HCT116 (cell line): ENCODE results near the gene PDGFA. TPM values are rescaled to one million over a fixed set of nuclear protein-coding genes. Genes with fewer than 3 reads are reported as not detected.

Experiments
- ATAC-seq: fragments of 200-7000 bp; cut with Tn5 transposase; 2 replicates; pipeline ENCODE4 v1.9.1; 2020; ENCODE audit warnings: mild to moderate bottlenecking, moderate library complexity
- BruUV-seq: library from RNA; stranded (reverse); fragments of 400-500 nt; replicated peaks from 2 replicates; lab custom pipeline; 2021; lab: Mats Ljungman, UMichigan
- CTCF ChIA-PET: fragments of 300-600 bp; sonication (Branson Sonifier 250); formaldehyde crosslinking; loops from one replicate; lab custom pipeline; 2021; ENCODE audit warnings: antibody characterized with exemption; lab: Charles Lee
- POLR2A ChIA-PET: fragments of 300-600, 350-600 bp; sonication (Branson Sonifier 250); formaldehyde crosslinking; loops from one replicate; lab custom pipeline; 2021; ENCODE audit warnings: antibody characterized with exemption; lab: Charles Lee
- RAD21 ChIA-PET, 2 experiments: fragments of 300-600 bp; sonication (Branson Sonifier 250); formaldehyde crosslinking; loops; one replicate each; lab custom pipeline; 2023; ENCODE audit warnings: low total read pairs in 2 of 2; ENCODE audit not compliant: uncharacterized antibody in 2 of 2, unreplicated experiment in 2 of 2, low non-redundant PET in 1 of 2; lab: Charles Lee
- DNase-seq: peaks from one replicate; pipeline ENCODE4 v3.0.0-alpha.2; 2010; ENCODE audit warnings: low read depth, low spot score
- H2AFZ ChIP-seq: fragments of 200-600 bp; shearing (Covaris generic), sonication (generic); 2 replicates; pipeline ENCODE4 v1.6.1; 2017; ENCODE audit warnings: low read depth, mixed run types, mixed read lengths, antibody characterized with exemption, low read length; ENCODE audit not compliant: poor library complexity, severe bottlenecking
- H3K27ac ChIP-seq: 2 replicates; pipeline ENCODE4 v1.5.1; 2012; ENCODE audit warnings: low read depth, low read length
- H3K27me3 ChIP-seq: fragments of 200-600 bp; sonication (generic); 2 replicates; pipeline ENCODE4 v1.6.1; 2016; ENCODE audit warnings: mixed run types, low read length, mixed read lengths; ENCODE audit not compliant: insufficient read depth
- H3K36me3 ChIP-seq, 2 experiments: fragments of 200-500 bp in 1 of 2; fragments of 200-600 bp in 1 of 2; sonication (Bioruptor generic) in 1 of 2; sonication (generic) in 1 of 2; 2 replicates each; pipeline versions ENCODE4 v1.5.1 to v1.6.1; 2014 to 2016; ENCODE audit warnings: low read length in 2 of 2, inconsistent platforms in 1 of 2, mixed read lengths in 1 of 2, mixed run types in 1 of 2; ENCODE audit not compliant: insufficient read depth in 2 of 2, control insufficient read depth in 1 of 2
- H3K4me1 ChIP-seq, 2 experiments: fragments of 200-600 bp in 1 of 2; sonication (generic) in 1 of 2; 2 replicates each; pipeline versions ENCODE4 v1.5.1 to v1.6.1; 2012 to 2017; ENCODE audit warnings: low read length in 2 of 2, inconsistent platforms in 1 of 2, mild to moderate bottlenecking in 1 of 2, mixed read lengths in 1 of 2, mixed run types in 1 of 2, moderate library complexity in 1 of 2; ENCODE audit not compliant: insufficient read depth in 2 of 2, control insufficient read depth in 1 of 2
- H3K4me2 ChIP-seq: fragments of 200-600 bp; sonication (generic); 2 replicates; pipeline ENCODE4 v1.6.1; 2017; ENCODE audit warnings: mixed run types, low read length, mixed read lengths
- H3K4me3 ChIP-seq, 2 experiments: fragments of 200-600 bp in 1 of 2; sonication (generic) in 1 of 2; replicated peaks in 1 of 2; 2 replicates each; pipeline ENCODE4 v1.5.1; 2011 to 2016; ENCODE audit warnings: low read length in 2 of 2, control low read depth in 1 of 2, low read depth in 1 of 2, mild to moderate bottlenecking in 1 of 2, mixed read lengths in 1 of 2, mixed run types in 1 of 2
- H3K79me2 ChIP-seq: fragments of 200-600 bp; sonication (generic); 2 replicates; pipeline ENCODE4 v1.6.1; 2017; ENCODE audit warnings: mild to moderate bottlenecking, mixed run types, low read length, moderate library complexity, mixed read lengths; ENCODE audit not compliant: insufficient read depth
- H3K9ac ChIP-seq: fragments of 200-600 bp; sonication (generic); 2 replicates; pipeline ENCODE4 v1.6.1; 2016; ENCODE audit warnings: low read length, mixed read lengths
- H3K9me2 ChIP-seq: fragments of 200-600 bp; sonication (generic), shearing (Covaris generic); 2 replicates; pipeline ENCODE4 v1.6.1; 2017; ENCODE audit warnings: mixed run types, mild to moderate bottlenecking, moderate library complexity; ENCODE audit not compliant: insufficient read depth
- H3K9me3 ChIP-seq, 2 experiments: fragments of 200-500 bp in 1 of 2; fragments of 200-600 bp in 1 of 2; sonication (Bioruptor generic) in 1 of 2; sonication (generic) in 1 of 2; 2 replicates each; pipeline ENCODE4 v1.6.1; 2014 to 2017; ENCODE audit warnings: low read length in 2 of 2, mixed read lengths in 2 of 2, inconsistent platforms in 1 of 2, low read depth in 1 of 2, mild to moderate bottlenecking in 1 of 2, mixed run types in 1 of 2, moderate library complexity in 1 of 2; ENCODE audit not compliant: control insufficient read depth in 1 of 2, insufficient read depth in 1 of 2
- H4K20me1 ChIP-seq: fragments of 200-600 bp; sonication (generic), shearing (Covaris generic); 2 replicates; pipeline ENCODE4 v1.6.1; 2017; ENCODE audit warnings: mixed run types, mild to moderate bottlenecking, moderate library complexity; ENCODE audit not compliant: insufficient read depth
- CBX3 ChIP-seq: IDR thresholded peaks from 2 replicates; pipeline ENCODE4 v1.6.1; 2012; ENCODE audit warnings: low read depth
- ELF1 ChIP-seq: IDR thresholded peaks from 2 replicates; pipeline ENCODE4 v1.6.1; 2012; ENCODE audit warnings: low read depth, borderline replicate concordance
- EZH2 ChIP-seq: fragments of 200-600 bp; sonication (generic); IDR thresholded peaks from 2 replicates; pipeline ENCODE4 v1.6.1; 2017; ENCODE audit warnings: antibody characterized with exemption, mixed run types
- POLR2AphosphoS5 ChIP-seq: IDR thresholded peaks from 2 replicates; pipeline ENCODE4 v1.6.1; 2011; ENCODE audit warnings: mild to moderate bottlenecking, low read depth, low read length, moderate library complexity
- SIN3A ChIP-seq: IDR thresholded peaks from 2 replicates; pipeline ENCODE4 v1.6.1; 2012; ENCODE audit warnings: low read depth
- ZNF274 ChIP-seq: fragments of 200-500 bp; sonication (Bioruptor generic); IDR thresholded peaks from 2 replicates; pipeline ENCODE4 v1.6.1; 2014; ENCODE audit warnings: mild to moderate bottlenecking, low read depth, low read length, inconsistent platforms
- intact Hi-C: fragments of 100-400 bp; cut with micrococcal nuclease; formaldehyde crosslinking; loops from 2 replicates; pipeline ENCODE4 v1.10.0; 2022
- total RNA-seq: library from RNA; stranded (reverse); gene quantifications from one replicate; pipeline ENCODE4 v1.2.1, GENCODE V29; 2021; ENCODE audit not compliant: unreplicated experiment
- TF ChIP-seq, protein P1 (sequence below): IDR thresholded peaks from 2 replicates; pipeline ENCODE4 v1.6.1; 2012
- TF ChIP-seq, protein P2 (sequence below): IDR thresholded peaks from 2 replicates; pipeline ENCODE4 v1.6.1; 2012; ENCODE audit warnings: low read depth

The PDGFA gene
- total RNA-seq, 1 experiment from 2014 or later = 44.7 TPM

DNA sequence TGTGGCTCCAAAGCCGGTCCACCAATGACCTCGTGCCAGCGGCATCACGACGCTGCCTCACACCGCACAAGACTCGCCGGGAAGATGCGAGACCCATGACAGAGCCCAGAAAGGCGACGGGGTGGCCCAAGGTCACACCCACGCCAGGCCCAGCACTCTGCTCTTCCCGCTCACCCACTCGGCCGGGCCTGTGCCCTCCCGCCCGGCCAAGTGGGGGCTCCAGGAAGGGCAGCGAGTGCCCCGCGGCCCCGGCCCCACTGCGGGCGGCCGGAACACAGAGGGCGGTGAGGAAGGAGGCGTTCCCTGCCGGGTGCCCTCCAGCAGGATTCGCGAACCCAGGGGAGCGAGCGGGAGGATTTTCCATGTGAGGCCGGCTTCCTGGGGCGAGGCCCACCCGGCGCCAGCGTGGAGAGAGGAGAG lies 56.3 kb downstream of the PDGFA start (continued):
- TF ChIP-seq EZH2 (no peak), CBX3 (no peak), ZNF274 (no peak)
- TF ChIP-seq, protein P1, sequence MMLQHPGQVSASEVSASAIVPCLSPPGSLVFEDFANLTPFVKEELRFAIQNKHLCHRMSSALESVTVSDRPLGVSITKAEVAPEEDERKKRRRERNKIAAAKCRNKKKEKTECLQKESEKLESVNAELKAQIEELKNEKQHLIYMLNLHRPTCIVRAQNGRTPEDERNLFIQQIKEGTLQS = no peak
- TF ChIP-seq, all 23 proteins: peak for 0

DNA sequence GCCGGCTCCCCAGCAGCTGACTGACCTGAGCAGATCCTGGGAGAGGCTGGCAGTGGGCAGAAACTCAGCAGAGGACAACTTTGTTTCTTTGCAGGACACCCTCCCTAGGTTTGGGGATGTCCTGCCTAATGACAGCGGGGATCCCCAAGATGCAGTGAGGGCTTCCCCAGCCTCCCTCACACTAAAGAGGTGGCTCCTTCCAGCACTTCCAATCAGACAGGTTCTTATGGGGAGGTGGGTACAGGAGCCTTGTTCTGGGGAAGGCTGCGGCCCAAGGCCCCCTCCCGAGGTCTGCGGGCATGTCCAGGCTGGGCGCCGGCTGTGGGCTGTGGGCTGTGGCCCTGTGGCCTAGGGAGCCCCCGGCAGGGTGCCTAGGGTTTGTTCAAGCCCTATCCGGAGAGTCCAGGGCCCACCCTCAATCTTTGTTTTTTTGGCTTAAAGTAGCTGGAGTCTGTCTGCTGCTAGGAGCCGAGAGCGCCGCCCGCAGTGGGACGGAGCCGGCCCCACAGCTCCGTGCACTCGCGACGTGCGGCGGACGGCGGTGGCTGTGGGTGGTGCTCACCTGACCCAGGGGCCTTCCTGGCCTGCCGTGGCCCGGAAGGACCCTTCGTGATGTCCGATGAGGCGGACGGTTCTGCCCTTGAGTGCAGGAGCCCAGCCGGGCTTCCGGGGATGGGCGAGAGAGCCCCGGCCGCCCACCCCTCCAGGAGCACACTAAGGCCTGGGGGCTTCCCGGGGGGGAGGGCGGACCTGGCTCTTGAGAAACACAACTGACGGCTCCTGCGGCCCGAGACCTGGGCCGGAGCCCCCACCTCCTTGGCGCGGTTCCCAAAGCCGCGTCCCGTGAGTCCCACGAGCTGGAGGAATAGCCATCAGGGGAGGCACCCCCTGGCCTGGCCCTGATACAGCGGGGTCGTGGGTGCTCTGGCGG lies 57.2 kb downstream of the PDGFA start:
- Histone ChIP-seq H3K27me3 (no peaks in the 10 kb centered on the region), H3K36me3 (no peaks in the 10 kb centered on the region), H3K27ac (no peak overlapping the region), H3K4me3 (no peak overlapping the region), H3K9me3 (peaks cover 0 to 3% of the 10 kb centered on the region in 2 experiments; a peak in 1 of 4 replicates)
- no TSS peak for BruUV-seq
- POLR2A ChIA-PET = no interaction called here
- CTCF ChIA-PET = no interaction called here
- RAD21 ChIA-PET = no interaction called here
- TF ChIP-seq, protein P2, sequence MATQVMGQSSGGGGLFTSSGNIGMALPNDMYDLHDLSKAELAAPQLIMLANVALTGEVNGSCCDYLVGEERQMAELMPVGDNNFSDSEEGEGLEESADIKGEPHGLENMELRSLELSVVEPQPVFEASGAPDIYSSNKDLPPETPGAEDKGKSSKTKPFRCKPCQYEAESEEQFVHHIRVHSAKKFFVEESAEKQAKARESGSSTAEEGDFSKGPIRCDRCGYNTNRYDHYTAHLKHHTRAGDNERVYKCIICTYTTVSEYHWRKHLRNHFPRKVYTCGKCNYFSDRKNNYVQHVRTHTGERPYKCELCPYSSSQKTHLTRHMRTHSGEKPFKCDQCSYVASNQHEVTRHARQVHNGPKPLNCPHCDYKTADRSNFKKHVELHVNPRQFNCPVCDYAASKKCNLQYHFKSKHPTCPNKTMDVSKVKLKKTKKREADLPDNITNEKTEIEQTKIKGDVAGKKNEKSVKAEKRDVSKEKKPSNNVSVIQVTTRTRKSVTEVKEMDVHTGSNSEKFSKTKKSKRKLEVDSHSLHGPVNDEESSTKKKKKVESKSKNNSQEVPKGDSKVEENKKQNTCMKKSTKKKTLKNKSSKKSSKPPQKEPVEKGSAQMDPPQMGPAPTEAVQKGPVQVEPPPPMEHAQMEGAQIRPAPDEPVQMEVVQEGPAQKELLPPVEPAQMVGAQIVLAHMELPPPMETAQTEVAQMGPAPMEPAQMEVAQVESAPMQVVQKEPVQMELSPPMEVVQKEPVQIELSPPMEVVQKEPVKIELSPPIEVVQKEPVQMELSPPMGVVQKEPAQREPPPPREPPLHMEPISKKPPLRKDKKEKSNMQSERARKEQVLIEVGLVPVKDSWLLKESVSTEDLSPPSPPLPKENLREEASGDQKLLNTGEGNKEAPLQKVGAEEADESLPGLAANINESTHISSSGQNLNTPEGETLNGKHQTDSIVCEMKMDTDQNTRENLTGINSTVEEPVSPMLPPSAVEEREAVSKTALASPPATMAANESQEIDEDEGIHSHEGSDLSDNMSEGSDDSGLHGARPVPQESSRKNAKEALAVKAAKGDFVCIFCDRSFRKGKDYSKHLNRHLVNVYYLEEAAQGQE = no peak
- no peak for TF ChIP-seq SIN3A
- no peak for TF ChIP-seq ELF1
- no peak for TF ChIP-seq POLR2AphosphoS5
- TF ChIP-seq, all 23 proteins: peak for 0
- no peak for DNase-seq
- no peak for ATAC-seq
- no peaks in the 10 kb centered on the region for H4K20me1 ChIP-seq
- H3K4me2 ChIP-seq = no peak overlapping the region
- H3K9me2 ChIP-seq = no peaks in the 10 kb centered on the region
- no peak overlapping the region for H2AFZ ChIP-seq
- H3K9ac ChIP-seq = no peak overlapping the region
- intact Hi-C loops = no loop called here
- H3K79me2 ChIP-seq = no peaks in the 10 kb centered on the region
- H3K4me1 ChIP-seq = no peaks in the 10 kb centered on the region
